GM10248 (cell line): ENCODE measurements around the gene MTRF1L.

ENCODE experiments used
- CTCF ChIA-PET: fragments of 300-600 bp; sonication (Branson Sonifier 250); formaldehyde crosslinking; extraction: SDS; loops from one replicate; lab custom pipeline; 2021; ENCODE audit warnings: antibody characterized with exemption; lab: Yijun Ruan, JAX
- POLR2A ChIA-PET: fragments of 350-650 bp; sonication (Branson Sonifier 250); formaldehyde crosslinking; extraction: SDS; loops from one replicate; lab custom pipeline; 2020; ENCODE audit warnings: antibody characterized with exemption; lab: Yijun Ruan, JAX
- DNase-seq: peaks from one replicate; pipeline ENCODE4 v3.0.0; 2012; ENCODE audit errors: extremely low spot score
- TF ChIP-seq, protein P1 (sequence below): IDR thresholded peaks from 2 replicates; pipeline ENCODE4 v1.5.1; 2012; ENCODE audit warnings: mild to moderate bottlenecking, low read depth; ENCODE audit errors: extremely low read depth, missing control alignments, control extremely low read depth

Gene MTRF1L, protein sequence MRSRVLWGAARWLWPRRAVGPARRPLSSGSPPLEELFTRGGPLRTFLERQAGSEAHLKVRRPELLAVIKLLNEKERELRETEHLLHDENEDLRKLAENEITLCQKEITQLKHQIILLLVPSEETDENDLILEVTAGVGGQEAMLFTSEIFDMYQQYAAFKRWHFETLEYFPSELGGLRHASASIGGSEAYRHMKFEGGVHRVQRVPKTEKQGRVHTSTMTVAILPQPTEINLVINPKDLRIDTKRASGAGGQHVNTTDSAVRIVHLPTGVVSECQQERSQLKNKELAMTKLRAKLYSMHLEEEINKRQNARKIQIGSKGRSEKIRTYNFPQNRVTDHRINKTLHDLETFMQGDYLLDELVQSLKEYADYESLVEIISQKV

DNA sequence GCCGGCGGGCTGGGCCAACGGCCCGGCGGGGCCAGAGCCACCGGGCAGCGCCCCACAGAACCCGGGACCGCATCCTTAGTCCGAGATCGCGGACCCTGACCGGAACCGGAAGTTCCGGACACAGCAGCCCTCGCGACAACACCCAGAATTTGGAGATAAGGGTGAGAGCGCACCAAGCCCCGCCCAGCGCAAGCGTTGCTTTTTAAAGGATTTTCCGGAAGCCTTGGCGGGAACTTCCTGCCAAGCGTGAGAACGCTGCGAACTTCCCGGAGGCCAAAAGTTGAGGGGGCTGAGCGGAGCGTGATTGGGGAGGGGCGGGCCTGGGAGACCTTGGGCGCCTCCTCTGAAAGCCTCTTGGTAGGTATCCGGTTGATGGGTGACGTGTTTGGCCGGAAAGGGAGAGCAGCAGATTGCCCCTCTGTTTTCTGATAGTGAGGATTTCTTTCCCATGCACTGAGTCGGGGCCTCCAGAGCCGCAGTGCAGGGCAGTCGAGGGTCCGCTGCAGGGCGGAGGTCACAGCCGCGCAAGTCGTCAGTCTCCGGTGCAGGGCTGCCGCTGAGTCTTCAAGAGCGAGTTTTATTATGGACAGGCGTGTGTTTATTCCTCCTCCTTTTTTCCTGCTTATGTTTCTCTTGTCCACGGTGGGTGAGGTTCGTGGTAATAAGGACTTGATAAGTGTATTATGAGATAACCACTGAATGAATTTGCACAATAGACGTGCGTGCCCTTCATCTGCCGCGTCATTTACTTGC lies at the start of gene MTRF1L:
Gene MTRF1L, minus strand, starts transcription at position 97 of the 753 bp plus-strand sequence. Its CDS starts 24 bp downstream, at position 73.
- peak; percentile 92 for DNase-seq
- TF ChIP-seq, protein P1, sequence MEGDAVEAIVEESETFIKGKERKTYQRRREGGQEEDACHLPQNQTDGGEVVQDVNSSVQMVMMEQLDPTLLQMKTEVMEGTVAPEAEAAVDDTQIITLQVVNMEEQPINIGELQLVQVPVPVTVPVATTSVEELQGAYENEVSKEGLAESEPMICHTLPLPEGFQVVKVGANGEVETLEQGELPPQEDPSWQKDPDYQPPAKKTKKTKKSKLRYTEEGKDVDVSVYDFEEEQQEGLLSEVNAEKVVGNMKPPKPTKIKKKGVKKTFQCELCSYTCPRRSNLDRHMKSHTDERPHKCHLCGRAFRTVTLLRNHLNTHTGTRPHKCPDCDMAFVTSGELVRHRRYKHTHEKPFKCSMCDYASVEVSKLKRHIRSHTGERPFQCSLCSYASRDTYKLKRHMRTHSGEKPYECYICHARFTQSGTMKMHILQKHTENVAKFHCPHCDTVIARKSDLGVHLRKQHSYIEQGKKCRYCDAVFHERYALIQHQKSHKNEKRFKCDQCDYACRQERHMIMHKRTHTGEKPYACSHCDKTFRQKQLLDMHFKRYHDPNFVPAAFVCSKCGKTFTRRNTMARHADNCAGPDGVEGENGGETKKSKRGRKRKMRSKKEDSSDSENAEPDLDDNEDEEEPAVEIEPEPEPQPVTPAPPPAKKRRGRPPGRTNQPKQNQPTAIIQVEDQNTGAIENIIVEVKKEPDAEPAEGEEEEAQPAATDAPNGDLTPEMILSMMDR, result no peak
- POLR2A ChIA-PET, result no interaction called here
- CTCF ChIA-PET, result interaction anchor here (1.0 kb wide), 1 partner anchor 22 kb away, joined by 3 read pairs; no protein-coding TSS in a partner anchor

DNA sequence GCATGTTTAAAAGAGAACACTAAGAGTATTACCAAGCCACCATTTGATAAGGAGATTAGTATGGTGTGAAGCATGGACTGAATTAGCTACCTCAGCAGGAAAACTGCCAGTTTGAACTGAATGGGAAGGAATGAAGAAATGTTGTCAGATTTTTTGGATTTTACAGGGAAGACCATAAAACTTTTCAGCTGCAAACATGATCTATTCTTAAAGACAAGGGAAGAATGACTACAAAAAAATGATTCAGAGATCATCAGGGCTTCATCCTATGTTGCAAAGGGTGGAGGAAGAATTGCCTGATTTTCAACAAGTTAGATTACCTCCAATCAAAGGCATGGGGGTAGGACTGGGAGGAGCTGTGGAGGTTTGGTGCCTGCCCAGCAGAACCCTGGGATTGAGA lies 49.3 kb upstream of the MTRF1L start:
- CTCF ChIA-PET, result interaction anchor here (1.3 to 1.5 kb wide), 3 partner anchors 12 to 155 kb away, joined by 3 to 5 read pairs (median 4); no protein-coding TSS in a partner anchor
- POLR2A ChIA-PET, result no interaction called here

DNA sequence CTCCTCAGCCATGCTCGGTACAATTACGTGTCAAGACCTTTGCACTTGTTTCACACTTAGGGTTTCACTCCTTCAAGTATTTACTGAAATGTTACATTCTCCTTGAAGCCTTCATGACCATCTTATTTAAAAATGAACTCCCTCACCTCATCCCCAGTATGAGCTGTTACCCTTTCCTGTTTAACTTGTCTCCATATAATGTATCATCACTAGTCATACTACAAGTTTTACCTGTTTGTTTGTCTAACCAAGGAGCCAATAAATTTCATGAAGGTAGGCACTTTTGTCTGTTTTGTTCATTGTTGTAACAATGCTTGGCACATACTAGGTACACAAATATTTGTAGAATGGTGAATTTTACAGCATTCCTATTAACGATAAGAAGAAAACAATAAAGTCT lies 46.1 kb upstream of the MTRF1L start:
- CTCF ChIA-PET, result no interaction called here

More for the DNA sequence above, 49.3 kb upstream of the MTRF1L start:
- TF ChIP-seq, protein P1, result no peak
- no peak for DNase-seq

DNA sequence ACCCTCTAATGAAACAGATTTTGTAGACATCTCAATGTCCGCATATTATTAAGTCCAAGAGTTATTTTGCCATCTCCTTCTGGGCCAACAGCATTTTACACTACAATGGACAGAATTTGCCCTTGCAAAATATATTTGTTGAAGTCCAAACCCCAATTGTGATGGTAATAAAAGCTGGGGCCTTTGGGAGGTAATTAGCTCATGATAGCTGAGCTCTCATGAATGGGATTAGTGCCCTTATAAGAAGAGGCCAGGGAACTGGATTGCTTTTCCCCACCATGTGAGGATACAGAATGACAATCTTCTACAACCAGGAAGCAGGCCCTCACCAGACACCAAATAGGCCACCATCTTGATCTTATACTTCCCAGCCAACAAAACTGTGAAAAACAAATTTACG lies 44.9 kb upstream of the MTRF1L start:
- POLR2A ChIA-PET, result no interaction called here
- TF ChIP-seq, protein P1, result no peak
- CTCF ChIA-PET, result interaction anchor here (1.2 kb wide), 1 partner anchor 23 kb away, joined by 3 read pairs; no protein-coding TSS in a partner anchor
- no peak for DNase-seq

More for the DNA sequence above, 46.1 kb upstream of the MTRF1L start:
- TF ChIP-seq, protein P1, result no peak
- no peak for DNase-seq
- POLR2A ChIA-PET, result no interaction called here

DNA sequence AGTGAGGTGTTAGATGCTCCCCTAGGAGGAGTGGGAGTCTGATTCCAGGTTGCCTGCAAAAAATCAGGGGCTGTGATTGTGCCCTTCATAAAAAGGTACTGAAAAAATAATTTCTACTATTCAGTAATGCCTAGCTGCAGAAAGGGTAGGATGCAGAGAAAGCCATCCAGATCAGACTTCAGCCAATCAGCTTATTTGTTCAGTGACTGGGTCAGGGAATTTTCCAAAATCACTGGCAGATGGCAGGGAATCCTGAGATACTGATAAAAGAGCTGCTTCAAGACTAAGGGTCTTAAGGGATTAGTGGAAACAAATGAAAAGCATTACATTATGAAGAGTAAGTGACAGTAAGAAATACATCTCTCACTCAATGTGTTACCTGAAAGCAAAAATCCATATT lies 42.8 kb upstream of the MTRF1L start:
- DNase-seq, result no peak
- CTCF ChIA-PET, result interaction anchor here (1.7 kb wide), 1 partner anchor 12 kb away, joined by 6 read pairs; no protein-coding TSS in a partner anchor
- TF ChIP-seq, protein P1, result no peak
- POLR2A ChIA-PET, result no interaction called here

DNA sequence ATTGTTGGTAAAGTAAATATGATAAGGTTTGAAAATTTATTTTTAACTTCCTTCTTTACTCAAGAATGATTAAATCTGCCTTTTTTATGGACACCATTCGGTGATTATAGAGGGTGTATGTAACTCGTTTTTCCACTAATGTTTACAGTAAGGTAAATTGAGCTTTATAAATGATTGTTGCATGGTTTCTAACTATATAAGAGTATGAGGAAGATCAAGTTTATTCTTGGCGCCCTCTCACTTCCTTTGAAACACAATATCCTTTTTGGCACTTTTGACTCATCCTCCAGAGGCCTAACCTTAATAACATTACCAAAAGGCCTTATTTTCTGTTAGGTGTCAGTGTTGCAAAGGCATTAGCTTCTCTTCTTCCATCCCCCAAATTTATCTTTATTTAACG lies 41.8 kb upstream of the MTRF1L start:
- no peak for DNase-seq
- TF ChIP-seq, protein P1, result no peak
- CTCF ChIA-PET, result interaction anchor here (1.7 kb wide), 1 partner anchor 11 kb away, joined by 6 read pairs; no protein-coding TSS in a partner anchor
- POLR2A ChIA-PET, result no interaction called here
